Astrocyte of the cerebellum (primary cell): ENCODE data around the gene CDC20.
A peak's percentile ranks its signal among the peaks of the same experiment; 100 is the strongest.

Source experiments
- DNase-seq: peaks from one replicate; pipeline ENCODE4 v3.0.0-alpha.2; 2011; ENCODE audit warnings: low read depth
- H3K4me3 ChIP-seq: 2 replicates; pipeline ENCODE4 v1.5.1; 2011; ENCODE audit warnings: mild to moderate bottlenecking, low read depth, low read length, moderate library complexity
- in situ Hi-C: cut with HindIII; loops from 2 replicates; pipeline ENCODE4 v1.10.0; 2017; ENCODE audit warnings: low sequenced_read_pairs
- TF ChIP-seq, protein P1 (sequence below): IDR thresholded peaks from 2 replicates; pipeline ENCODE4 v1.5.1; 2012; ENCODE audit warnings: low read length, low read depth, moderate library complexity, mild to moderate bottlenecking; ENCODE audit errors: missing control alignments

CDC20 gene

DNA sequence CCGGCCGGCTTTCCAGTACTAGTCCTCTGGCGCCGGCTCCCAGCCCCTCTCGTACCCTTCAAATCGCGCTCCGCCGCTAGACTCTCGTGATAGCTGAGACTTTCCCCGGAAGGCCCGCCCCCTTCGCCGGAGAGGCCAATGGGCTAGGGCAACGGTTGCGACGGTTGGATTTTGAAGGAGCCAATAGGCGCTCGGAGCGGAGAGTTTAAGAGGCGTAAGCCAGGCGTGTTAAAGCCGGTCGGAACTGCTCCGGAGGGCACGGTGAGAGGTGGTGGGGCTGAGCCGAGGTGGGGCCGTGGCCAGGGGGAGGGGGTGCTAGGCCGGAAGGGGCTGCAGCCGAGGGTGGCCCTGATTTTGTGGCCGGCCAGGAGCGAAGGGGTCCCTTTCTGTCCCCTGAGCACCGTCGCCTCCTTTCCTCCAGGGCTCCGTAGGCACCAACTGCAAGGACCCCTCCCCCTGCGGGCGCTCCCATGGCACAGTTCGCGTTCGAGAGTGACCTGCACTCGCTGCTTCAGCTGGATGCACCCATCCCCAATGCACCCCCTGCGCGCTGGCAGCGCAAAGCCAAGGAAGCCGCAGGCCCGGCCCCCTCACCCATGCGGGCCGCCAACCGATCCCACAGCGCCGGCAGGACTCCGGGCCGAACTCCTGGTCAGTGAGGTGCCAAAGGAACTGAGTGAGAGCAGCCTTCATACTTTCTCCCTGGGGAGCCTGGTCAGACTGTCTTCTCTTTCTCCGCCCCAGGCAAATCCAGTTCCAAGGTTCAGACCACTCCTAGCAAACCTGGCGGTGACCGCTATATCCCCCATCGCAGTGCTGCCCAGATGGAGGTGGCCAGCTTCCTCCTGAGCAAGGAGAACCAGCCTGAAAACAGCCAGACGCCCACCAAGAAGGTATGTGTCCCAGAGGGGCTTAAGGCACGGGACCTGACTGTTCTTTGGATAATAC lies at the start of gene CDC20:
Gene CDC20 (plus strand): TSS at position 236 of the 948 bp plus-strand sequence. CDS start 235 bp downstream, at position 471.
- TF ChIP-seq, protein P1, sequence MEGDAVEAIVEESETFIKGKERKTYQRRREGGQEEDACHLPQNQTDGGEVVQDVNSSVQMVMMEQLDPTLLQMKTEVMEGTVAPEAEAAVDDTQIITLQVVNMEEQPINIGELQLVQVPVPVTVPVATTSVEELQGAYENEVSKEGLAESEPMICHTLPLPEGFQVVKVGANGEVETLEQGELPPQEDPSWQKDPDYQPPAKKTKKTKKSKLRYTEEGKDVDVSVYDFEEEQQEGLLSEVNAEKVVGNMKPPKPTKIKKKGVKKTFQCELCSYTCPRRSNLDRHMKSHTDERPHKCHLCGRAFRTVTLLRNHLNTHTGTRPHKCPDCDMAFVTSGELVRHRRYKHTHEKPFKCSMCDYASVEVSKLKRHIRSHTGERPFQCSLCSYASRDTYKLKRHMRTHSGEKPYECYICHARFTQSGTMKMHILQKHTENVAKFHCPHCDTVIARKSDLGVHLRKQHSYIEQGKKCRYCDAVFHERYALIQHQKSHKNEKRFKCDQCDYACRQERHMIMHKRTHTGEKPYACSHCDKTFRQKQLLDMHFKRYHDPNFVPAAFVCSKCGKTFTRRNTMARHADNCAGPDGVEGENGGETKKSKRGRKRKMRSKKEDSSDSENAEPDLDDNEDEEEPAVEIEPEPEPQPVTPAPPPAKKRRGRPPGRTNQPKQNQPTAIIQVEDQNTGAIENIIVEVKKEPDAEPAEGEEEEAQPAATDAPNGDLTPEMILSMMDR = no peak
- peak; percentile 87 for DNase-seq
- peak within 1 kb of the TSS; percentile 65 for H3K4me3 ChIP-seq
- in situ Hi-C loops = no loop called here

GRCh38 chr1:43309405-43310025 lies 49.3 kb upstream of the CDC20 start:
- DNase-seq = no peak
- in situ Hi-C loops = no loop called here
- no peak overlapping the region for H3K4me3 ChIP-seq
- TF ChIP-seq, protein P1 = no peak

DNA sequence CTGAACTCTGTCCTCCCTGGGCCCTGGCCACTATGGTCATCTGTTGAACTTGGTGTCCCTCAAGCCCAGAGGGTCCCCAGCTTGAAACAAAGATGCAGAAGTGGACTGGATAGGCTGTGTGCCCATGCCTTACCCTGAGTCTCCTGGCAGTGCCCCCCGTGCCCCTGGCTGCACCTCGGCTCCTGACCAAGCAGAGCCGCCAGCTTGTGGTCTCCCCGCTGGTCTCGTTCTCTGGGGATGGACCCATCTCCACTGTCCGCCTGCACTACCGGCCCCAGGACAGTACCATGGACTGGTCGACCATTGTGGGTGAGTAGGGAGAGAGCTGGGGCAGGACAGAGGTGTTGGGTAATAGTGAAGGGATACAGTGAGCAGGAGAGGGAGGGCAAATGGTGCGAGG lies 47.3 kb upstream of the CDC20 start:
- in situ Hi-C loops = no loop called here
- H3K4me3 ChIP-seq = no peak overlapping the region
- TF ChIP-seq, protein P1 = no peak
- no peak for DNase-seq

DNA sequence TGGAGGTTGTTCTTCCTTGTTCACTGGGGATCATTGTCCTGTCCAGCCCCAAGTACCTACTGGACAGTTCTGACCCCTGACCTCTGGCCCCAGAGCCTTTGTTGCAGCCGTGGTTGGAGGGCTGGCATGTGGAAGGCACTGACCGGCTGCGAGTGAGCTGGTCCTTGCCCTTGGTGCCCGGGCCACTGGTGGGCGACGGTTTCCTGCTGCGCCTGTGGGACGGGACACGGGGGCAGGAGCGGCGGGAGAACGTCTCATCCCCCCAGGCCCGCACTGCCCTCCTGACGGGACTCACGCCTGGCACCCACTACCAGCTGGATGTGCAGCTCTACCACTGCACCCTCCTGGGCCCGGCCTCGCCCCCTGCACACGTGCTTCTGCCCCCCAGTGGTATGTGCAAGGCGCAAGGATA lies 46.6 kb upstream of the CDC20 start:
- no peak overlapping the region for H3K4me3 ChIP-seq
- in situ Hi-C loops = no loop called here
- TF ChIP-seq, protein P1 = no peak
- DNase-seq = no peak

- no peak for DNase-seq
- TF ChIP-seq, protein P1 = no peak
- H3K4me3 ChIP-seq = no peak overlapping the region
- in situ Hi-C loops = no loop called here
These were observed 45.9 kb upstream of the CDC20 start for GRCh38 chr1:43312663-43313515.

DNA sequence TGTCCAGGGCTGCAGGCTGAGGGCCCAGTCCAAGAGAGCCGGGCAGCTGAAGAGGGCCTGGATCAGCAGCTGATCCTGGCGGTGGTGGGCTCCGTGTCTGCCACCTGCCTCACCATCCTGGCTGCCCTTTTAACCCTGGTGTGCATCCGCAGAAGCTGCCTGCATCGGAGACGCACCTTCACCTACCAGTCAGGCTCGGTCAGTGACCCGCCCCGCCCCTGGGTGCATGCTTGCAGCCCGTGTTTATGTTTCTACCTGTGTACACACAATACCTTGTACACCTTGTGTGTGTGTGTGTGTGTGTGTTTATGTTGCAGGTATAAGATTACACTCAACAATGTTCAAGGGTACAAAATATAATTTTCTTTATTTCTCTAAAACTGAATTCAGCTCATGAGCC lies 45.0 kb upstream of the CDC20 start:
- no peak for DNase-seq
- TF ChIP-seq, protein P1 = no peak
- H3K4me3 ChIP-seq = no peak overlapping the region
- in situ Hi-C loops = no loop called here
